ENCODE data around the gene LCN2. TPM values are rescaled to one million over a fixed set of nuclear protein-coding genes. Genes with fewer than 3 reads are reported as not detected.
A peak's percentile ranks its signal among the peaks of the same experiment; 100 is the strongest.

LCN2 gene
- total RNA-seq, 1 experiment from 2014 or later, result 537 TPM

DNA sequence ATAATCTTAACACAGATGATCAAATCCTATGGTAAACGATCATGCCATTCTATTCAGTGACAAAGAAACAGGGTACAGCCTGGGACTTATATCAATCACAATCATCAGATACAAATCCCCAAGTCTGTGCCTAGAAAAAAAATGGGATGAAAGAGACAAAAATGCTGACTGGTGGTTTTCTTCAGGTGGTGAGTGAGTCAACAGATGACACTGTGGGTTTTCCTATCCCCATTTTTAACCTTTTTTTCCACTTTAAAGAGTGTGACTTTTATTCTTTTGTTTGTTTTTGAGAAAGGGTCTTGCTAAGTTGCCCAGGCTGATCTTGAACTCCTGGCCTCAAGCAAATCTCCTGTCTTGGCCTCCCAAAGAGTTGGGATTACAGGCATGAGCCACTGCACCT, 39.0 kb downstream of the LCN2 start:
- TF ChIP-seq EZH2 (IDR thresholded peaks at IDR 0.05; ENCODE audit: low read depth), result no peak
- TF ChIP-seq, protein P1, sequence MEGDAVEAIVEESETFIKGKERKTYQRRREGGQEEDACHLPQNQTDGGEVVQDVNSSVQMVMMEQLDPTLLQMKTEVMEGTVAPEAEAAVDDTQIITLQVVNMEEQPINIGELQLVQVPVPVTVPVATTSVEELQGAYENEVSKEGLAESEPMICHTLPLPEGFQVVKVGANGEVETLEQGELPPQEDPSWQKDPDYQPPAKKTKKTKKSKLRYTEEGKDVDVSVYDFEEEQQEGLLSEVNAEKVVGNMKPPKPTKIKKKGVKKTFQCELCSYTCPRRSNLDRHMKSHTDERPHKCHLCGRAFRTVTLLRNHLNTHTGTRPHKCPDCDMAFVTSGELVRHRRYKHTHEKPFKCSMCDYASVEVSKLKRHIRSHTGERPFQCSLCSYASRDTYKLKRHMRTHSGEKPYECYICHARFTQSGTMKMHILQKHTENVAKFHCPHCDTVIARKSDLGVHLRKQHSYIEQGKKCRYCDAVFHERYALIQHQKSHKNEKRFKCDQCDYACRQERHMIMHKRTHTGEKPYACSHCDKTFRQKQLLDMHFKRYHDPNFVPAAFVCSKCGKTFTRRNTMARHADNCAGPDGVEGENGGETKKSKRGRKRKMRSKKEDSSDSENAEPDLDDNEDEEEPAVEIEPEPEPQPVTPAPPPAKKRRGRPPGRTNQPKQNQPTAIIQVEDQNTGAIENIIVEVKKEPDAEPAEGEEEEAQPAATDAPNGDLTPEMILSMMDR (conservative IDR thresholded peaks at IDR 0.05), result no peak
- DNase-seq, result no peak
- no TSS peak for BruUV-seq (replicated peaks)
- POLR2A ChIA-PET (ENCODE audit: unreplicated experiment), result no interaction called here
- Histone ChIP-seq H3K4me3 (no peak overlapping the region), H3K27ac (no peak overlapping the region), H4K20me1 (ENCODE audit: insufficient read depth) (no peaks in the 10 kb centered on the region), H3K9me2 (ENCODE audit: insufficient read depth) (no peaks in the 10 kb centered on the region), H3K36me3 (ENCODE audit: low read depth) (peaks cover 10% of the 10 kb centered on the region; the same call in 1 of the 2 replicates), H3K4me2 (no peak overlapping the region), H3F3A (ENCODE audit: insufficient read depth, low read depth) (peaks cover 14% of the 10 kb centered on the region), H2AFZ (no peak overlapping the region), H3K9me3 (ENCODE audit: insufficient read depth, low read depth) (no peaks in the 10 kb centered on the region), H3K27me3 (ENCODE audit: insufficient read depth, low read depth) (no peaks in the 10 kb centered on the region), H3K79me2 (ENCODE audit: low read depth) (0 out of 2 replicates have a peak, but pooled peaks cover 4% of the 10 kb centered on the region), H3K4me1 (replicated peaks; ENCODE audit: insufficient read depth) (peaks cover 8% of the 10 kb centered on the region)
- CTCF ChIA-PET, result no interaction called here
- intact Hi-C loops (cut with micrococcal nuclease; ENCODE audit: unreplicated experiment), result no loop called here

- Histone ChIP-seq H2AFZ (no peak overlapping the region), H3K27ac (no peak overlapping the region), H3K79me2 (ENCODE audit: low read depth) (0 out of 2 replicates have a peak, but pooled peaks cover 4% of the 10 kb centered on the region), H3K4me1 (replicated peaks; ENCODE audit: insufficient read depth) (peaks cover 16% of the 10 kb centered on the region), H3K9me3 (ENCODE audit: insufficient read depth, low read depth) (no peaks in the 10 kb centered on the region), H3K9me2 (ENCODE audit: insufficient read depth) (no peaks in the 10 kb centered on the region), H3F3A (ENCODE audit: insufficient read depth, low read depth) (peaks cover 23% of the 10 kb centered on the region), H4K20me1 (ENCODE audit: insufficient read depth) (no peaks in the 10 kb centered on the region), H3K36me3 (ENCODE audit: low read depth) (peaks cover 10% of the 10 kb centered on the region; the same call in 1 of the 2 replicates), H3K27me3 (ENCODE audit: insufficient read depth, low read depth) (no peaks in the 10 kb centered on the region), H3K4me2 (peak overlapping the region; percentile 87), H3K4me3 (no peak overlapping the region; the same call in 1 of the 2 replicates)
- POLR2A ChIA-PET (ENCODE audit: unreplicated experiment), result interaction anchor here (0.5 to 0.6 kb wide), 3 partner anchors 9 to 484 kb away, joined by 3 to 17 read pairs (median 5); no protein-coding TSS in a partner anchor
- no TSS peak for BruUV-seq (replicated peaks)
- intact Hi-C loops (cut with micrococcal nuclease; ENCODE audit: unreplicated experiment), result loop anchor here (5.0 kb wide), 2 partner anchors 43 to 152 kb away; partner anchors contain the start of genes LCN2 and SLC27A4
- CTCF ChIA-PET, result interaction anchor here (0.5 to 0.6 kb wide), 4 partner anchors 25 to 418 kb away, joined by 3 to 9 read pairs (median 4); no protein-coding TSS in a partner anchor
- TF ChIP-seq EZH2 (IDR thresholded peaks at IDR 0.05; ENCODE audit: low read depth), result no peak
- TF ChIP-seq, protein P1 (conservative IDR thresholded peaks at IDR 0.05), result no peak
- DNase-seq, result no peak
These were observed 40.8 kb downstream of the LCN2 start for GRCh38 chr9:128190013-128190412.

DNA sequence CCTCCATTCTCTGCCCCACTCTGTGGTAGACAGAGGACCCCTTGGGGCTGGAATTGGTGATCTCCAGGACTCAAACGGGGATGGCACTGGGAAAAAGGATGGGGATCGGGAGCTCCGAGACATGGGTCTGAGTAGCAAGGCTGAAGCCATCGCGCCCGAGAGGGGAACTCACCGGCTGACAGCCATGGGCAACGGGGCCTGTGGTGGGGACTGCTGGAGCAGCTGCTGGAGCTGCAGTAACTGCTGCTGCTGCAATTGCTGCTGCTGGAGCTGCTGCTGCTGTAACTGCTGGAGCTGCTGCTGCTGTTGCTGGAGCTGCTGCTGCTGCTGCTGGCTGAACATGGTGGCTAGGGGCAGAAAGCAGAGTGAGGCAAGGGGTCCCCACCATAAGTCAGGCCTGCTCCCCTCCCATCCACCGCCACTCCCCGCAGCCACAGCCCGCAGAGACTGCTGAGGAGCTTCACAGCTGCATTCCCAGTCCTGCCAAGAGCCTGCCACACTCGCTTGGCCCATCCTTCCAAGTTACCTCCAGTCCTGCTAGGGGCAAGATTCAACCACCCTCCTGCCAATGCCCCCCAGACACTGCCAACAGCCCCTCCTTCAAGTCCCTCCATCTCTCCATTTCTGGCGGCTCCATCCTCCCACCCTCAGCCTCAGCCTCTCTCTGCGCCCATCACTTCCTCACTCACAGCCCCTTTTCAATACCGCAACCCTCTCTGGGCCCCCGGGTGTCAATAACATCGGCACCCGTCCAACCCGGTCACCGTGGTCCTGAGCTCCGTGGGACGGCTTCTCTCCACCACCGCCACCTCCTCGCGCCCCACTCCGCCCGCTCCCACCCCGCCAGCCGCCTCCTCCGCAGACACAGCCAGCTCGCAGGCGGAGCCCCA, 41.5 kb downstream of the LCN2 start:
- Histone ChIP-seq H3K4me2 (peak overlapping the region; percentile 87), H3K9me2 (ENCODE audit: insufficient read depth) (no peaks in the 10 kb centered on the region), H3K27ac (peak overlapping the region; percentile 77; the same call in 1 of the 2 replicates), H3K4me1 (replicated peaks; ENCODE audit: insufficient read depth) (peaks cover 16% of the 10 kb centered on the region), H2AFZ (peak overlapping the region; percentile 85), H4K20me1 (ENCODE audit: insufficient read depth) (no peaks in the 10 kb centered on the region), H3K27me3 (ENCODE audit: insufficient read depth, low read depth) (no peaks in the 10 kb centered on the region), H3K9me3 (ENCODE audit: insufficient read depth, low read depth) (no peaks in the 10 kb centered on the region), H3F3A (ENCODE audit: insufficient read depth, low read depth) (peaks cover 23% of the 10 kb centered on the region), H3K4me3 (peak overlapping the region; percentile 83), H3K36me3 (ENCODE audit: low read depth) (peaks cover 10% of the 10 kb centered on the region; the same call in 1 of the 2 replicates), H3K79me2 (ENCODE audit: low read depth) (0 out of 2 replicates have a peak, but pooled peaks cover 4% of the 10 kb centered on the region)
- no peak for DNase-seq
- intact Hi-C loops (cut with micrococcal nuclease; ENCODE audit: unreplicated experiment), result loop anchor here (5.0 kb wide), 2 partner anchors 43 to 152 kb away; partner anchors contain the start of genes LCN2 and SLC27A4
- BruUV-seq (replicated peaks), result no TSS peak
- TF ChIP-seq, protein P1 (conservative IDR thresholded peaks at IDR 0.05), result no peak
- TF ChIP-seq EZH2 (IDR thresholded peaks at IDR 0.05; ENCODE audit: low read depth), result no peak
- ChIA-PET POLR2A (ENCODE audit: unreplicated experiment) (interaction anchor here (0.6 to 0.7 kb wide), 2 partner anchors 9 to 45 kb away, joined by 5 to 17 read pairs; no protein-coding TSS in a partner anchor), CTCF (interaction anchor here (0.5 kb wide), 2 partner anchors 10 to 32 kb away, joined by 3 read pairs; no protein-coding TSS in a partner anchor)

Data from PC-9 (cell line).